Smooth muscle cell (in vitro differentiated cells): ENCODE measurements around the gene METRNL. TPM values are rescaled to one million over a fixed set of nuclear protein-coding genes. Genes with fewer than 3 reads are reported as not detected.

Experiments
- DNase-seq: peaks from one replicate; lab custom pipeline; 2025; ENCODE audit not compliant: unreplicated experiment; lab: John Stamatoyannopoulos, UW
- H2AFZ ChIP-seq: fragments of 200-600 bp; sonication (generic); 2 replicates; pipeline ENCODE4 v1.6.0; 2016; ENCODE audit warnings: antibody characterized with exemption, low read depth, mild to moderate bottlenecking
- H3F3A ChIP-seq: fragments of 200-600 bp; sonication (generic); 2 replicates; pipeline ENCODE4 v1.6.0; 2017; ENCODE audit warnings: antibody characterized with exemption, low read depth
- H3K27ac ChIP-seq: fragments of 200-600 bp; sonication (generic); 2 replicates; pipeline ENCODE4 v1.5.1; 2016; ENCODE audit warnings: low read depth, mild to moderate bottlenecking
- H3K27me3 ChIP-seq: fragments of 200-600 bp; sonication (generic); 2 replicates; pipeline ENCODE4 v1.6.1; 2016; ENCODE audit warnings: low read depth, mild to moderate bottlenecking
- H3K36me3 ChIP-seq: fragments of 200-600 bp; sonication (generic); 2 replicates; pipeline ENCODE4 v1.5.1; 2016; ENCODE audit warnings: low read depth
- H3K4me1 ChIP-seq: fragments of 200-600 bp; sonication (generic); 2 replicates; pipeline ENCODE4 v1.5.1; 2016; ENCODE audit warnings: low read depth
- H3K4me2 ChIP-seq: fragments of 200-600 bp; sonication (generic); 2 replicates; pipeline ENCODE4 v1.6.0; 2016; ENCODE audit warnings: mild to moderate bottlenecking
- H3K4me3 ChIP-seq: fragments of 200-600 bp; sonication (generic); 2 replicates; pipeline ENCODE4 v1.5.1; 2016; ENCODE audit warnings: mild to moderate bottlenecking
- H3K79me2 ChIP-seq: fragments of 200-600 bp; sonication (generic); 2 replicates; pipeline ENCODE4 v1.6.0; 2016; ENCODE audit warnings: low read depth, mild to moderate bottlenecking
- H3K9ac ChIP-seq: fragments of 200-600 bp; sonication (generic); 2 replicates; pipeline ENCODE4 v1.6.0; 2016; ENCODE audit warnings: low read depth
- H3K9me3 ChIP-seq: fragments of 200-600 bp; sonication (generic); replicated peaks from 2 replicates; pipeline ENCODE4 v1.5.1; 2016; ENCODE audit warnings: low read depth
- H4K20me1 ChIP-seq: fragments of 200-600 bp; sonication (generic); 2 replicates; pipeline ENCODE4 v1.6.0; 2016; ENCODE audit warnings: low read depth
- CTCF ChIP-seq: fragments of 200-600 bp; sonication (generic); IDR thresholded peaks from 2 replicates; pipeline ENCODE4 v1.5.1; 2017; ENCODE audit warnings: borderline replicate concordance, mild to moderate bottlenecking, antibody characterized with exemption; ENCODE audit not compliant: insufficient read depth, poor library complexity, severe bottlenecking
- WGBS: methylation state at CpG from one replicate; pipeline ENCODE4 v1.1.7; 2016; ENCODE audit warnings: low lambda C conversion rate; 5-methylcytosine and 5-hydroxymethylcytosine counted together
- polyA plus RNA-seq: library from polyadenylated mRNA; unstranded; fragments of >200 nt; fragmentation: Nextera tagmentation; extraction: Ambion mirVana; gene quantifications from 2 replicates; pipeline ENCODE4 v1.2.1, GENCODE V29; 2016
- total RNA-seq: library from RNA; depleted of rRNA; stranded (reverse); fragments of >200 nt; gene quantifications from 2 replicates; pipeline ENCODE4 v1.2.3, GENCODE V29; 2014

The METRNL gene
- total and polyA plus RNA-seq, 2 experiments from 2014 or later = 55.6 to 98.1 TPM

GRCh38 chr17:83093506-83093905, 14.1 kb downstream of the METRNL start:
- no peak overlapping the region for H3K27ac ChIP-seq
- no peak overlapping the region for H3K9ac ChIP-seq
- 97% methylated on average over 14 of the region's 14 CpGs for WGBS
- H3K4me3 ChIP-seq = no peak overlapping the region
- peaks cover 47% of the 10 kb centered on the region for H3K79me2 ChIP-seq
- no peak for DNase-seq
- no peak for TF ChIP-seq CTCF
- H3K27me3 ChIP-seq = no peaks in the 10 kb centered on the region
- no peak overlapping the region for H2AFZ ChIP-seq
- H3K9me3 ChIP-seq = no peaks in the 10 kb centered on the region
- H3K4me2 ChIP-seq = no peak overlapping the region
- peaks cover 90% of the 10 kb centered on the region for H4K20me1 ChIP-seq
- H3F3A ChIP-seq = no peaks in the 10 kb centered on the region
- no peaks in the 10 kb centered on the region for H3K36me3 ChIP-seq
- peaks cover 3% of the 10 kb centered on the region for H3K4me1 ChIP-seq

GRCh38 chr17:83094291-83094690, 14.9 kb downstream of the METRNL start:
- H3K4me1 ChIP-seq = peaks cover 11% of the 10 kb centered on the region
- no peak for TF ChIP-seq CTCF
- no peaks in the 10 kb centered on the region for H3K9me3 ChIP-seq
- DNase-seq = no peak
- H3F3A ChIP-seq = no peaks in the 10 kb centered on the region
- H3K79me2 ChIP-seq = peaks cover 39% of the 10 kb centered on the region
- H3K9ac ChIP-seq = no peak overlapping the region
- no peaks in the 10 kb centered on the region for H3K36me3 ChIP-seq
- no peak overlapping the region for H2AFZ ChIP-seq
- WGBS = 98% methylated on average over 32 of the region's 32 CpGs
- H3K4me2 ChIP-seq = no peak overlapping the region
- no peak overlapping the region for H3K27ac ChIP-seq
- H3K4me3 ChIP-seq = no peak overlapping the region
- no peaks in the 10 kb centered on the region for H3K27me3 ChIP-seq
- H4K20me1 ChIP-seq = peaks cover 82% of the 10 kb centered on the region

- Histone ChIP-seq H3K9ac (no peak overlapping the region), H3K4me1 (peaks cover 18% of the 10 kb centered on the region), H3K4me3 (no peak overlapping the region), H2AFZ (no peak overlapping the region), H3K9me3 (no peaks in the 10 kb centered on the region), H3K36me3 (no peaks in the 10 kb centered on the region), H3K4me2 (no peak overlapping the region), H3K27ac (no peak overlapping the region), H3K79me2 (peaks cover 33% of the 10 kb centered on the region), H4K20me1 (peaks cover 76% of the 10 kb centered on the region), H3K27me3 (no peaks in the 10 kb centered on the region), H3F3A (no peaks in the 10 kb centered on the region)
- DNase-seq = no peak
- 98% methylated on average over 23 of the region's 23 CpGs for WGBS
- TF ChIP-seq CTCF = no peak
Measured at GRCh38 chr17:83095016-83095415, 15.6 kb downstream of the METRNL start.

GRCh38 chr17:83096401-83097224, 17.2 kb downstream of the METRNL start:
- Histone ChIP-seq H3K27me3 (no peaks in the 10 kb centered on the region), H3K4me1 (peaks cover 18% of the 10 kb centered on the region), H3K4me2 (no peak overlapping the region), H3K27ac (no peak overlapping the region), H3K79me2 (peaks cover 20% of the 10 kb centered on the region), H3F3A (no peaks in the 10 kb centered on the region), H3K4me3 (no peak overlapping the region), H3K36me3 (no peaks in the 10 kb centered on the region), H3K9ac (no peak overlapping the region), H2AFZ (no peak overlapping the region), H4K20me1 (peaks cover 63% of the 10 kb centered on the region), H3K9me3 (no peaks in the 10 kb centered on the region)
- 91% methylated on average over 26 of the region's 26 CpGs for WGBS
- TF ChIP-seq CTCF = no peak
- no peak for DNase-seq
